HG03045 (cell line): ENCODE results near the gene HSFX2.
A peak's percentile ranks its signal among the peaks of the same experiment; 100 is the strongest.
"Not testable (repeated sequence)": the region's sequence is repeated elsewhere in the genome, so short reads cannot be mapped to it uniquely, and the experiment has no call there.

Source experiments
- ATAC-seq: cut with Tn5 transposase; IDR thresholded peaks from one replicate; pipeline ENCODE4 v1.9.1; 2021; ENCODE audit warnings: mild to moderate bottlenecking, moderate library complexity; ENCODE audit not compliant: unreplicated experiment

HSFX2 gene

GRCh38 chrX:149590993-149591392, 4.1 kb downstream of the HSFX2 start:
- not testable (repeated sequence) for ATAC-seq

- ATAC-seq = not testable (repeated sequence)
Measured at GRCh38 chrX:149587359-149587758, 7.8 kb downstream of the HSFX2 start, which contains the start of gene MAGEA9B. Gene MAGEA9B, minus strand, starts transcription at chrX:149587459. Its CDS starts 4,280 bp downstream, at chrX:149583179.

- not testable (repeated sequence) for ATAC-seq
Measured at GRCh38 chrX:149585631-149586030, 9.5 kb downstream of the HSFX2 start.

- ATAC-seq = peak; percentile 100
Measured at GRCh38 chrX:149573456-149573855, 21.7 kb downstream of the HSFX2 start.

- ATAC-seq = no peak
Measured at GRCh38 chrX:149572743-149573142, 22.4 kb downstream of the HSFX2 start.

GRCh38 chrX:149571770-149572169, 23.3 kb downstream of the HSFX2 start:
- no peak for ATAC-seq

GRCh38 chrX:149570668-149571067, 24.4 kb downstream of the HSFX2 start:
- no peak for ATAC-seq

GRCh38 chrX:149569770-149570169, 25.3 kb downstream of the HSFX2 start:
- ATAC-seq = no peak

- ATAC-seq = no peak
Measured at GRCh38 chrX:149568701-149569296, 26.3 kb downstream of the HSFX2 start.

- ATAC-seq = no peak
Measured at GRCh38 chrX:149567621-149568417, 27.3 kb downstream of the HSFX2 start.

- no peak for ATAC-seq
Measured at GRCh38 chrX:149563359-149563758, 31.8 kb downstream of the HSFX2 start.

- ATAC-seq = not testable (repeated sequence)
Measured at GRCh38 chrX:149555251-149555650, 39.9 kb downstream of the HSFX2 start.

- not testable (repeated sequence) for ATAC-seq
Measured at GRCh38 chrX:149551939-149552248, 43.2 kb downstream of the HSFX2 start.

GRCh38 chrX:149551245-149551938, 43.7 kb downstream of the HSFX2 start:
- ATAC-seq = not testable (repeated sequence)

- not testable (repeated sequence) for ATAC-seq
Measured at GRCh38 chrX:149550454-149550853, 44.7 kb downstream of the HSFX2 start.

- ATAC-seq = not testable (repeated sequence)
Measured at GRCh38 chrX:149549701-149550100, 45.4 kb downstream of the HSFX2 start, which contains the start of gene HSFX3. Gene HSFX3, minus strand, starts transcription at chrX:149549924. Its CDS starts 72 bp downstream, at chrX:149549852.

- ATAC-seq = not testable (repeated sequence)
Measured at GRCh38 chrX:149547782-149548181, 47.3 kb downstream of the HSFX2 start.

GRCh38 chrX:149546962-149547361, 48.2 kb downstream of the HSFX2 start:
- not testable (repeated sequence) for ATAC-seq

- ATAC-seq = not testable (repeated sequence)
Measured at GRCh38 chrX:149545545-149546543, 49.3 kb downstream of the HSFX2 start.
